ENCODE measurements around the gene GBA2. TPM values are rescaled to one million over a fixed set of nuclear protein-coding genes. Genes with fewer than 3 reads are reported as not detected.
A peak's percentile ranks its signal among the peaks of the same experiment; 100 is the strongest.

The GBA2 gene
- total RNA-seq, 2 donors from 2014 or later: 48.5 to 55.4 TPM

DNA sequence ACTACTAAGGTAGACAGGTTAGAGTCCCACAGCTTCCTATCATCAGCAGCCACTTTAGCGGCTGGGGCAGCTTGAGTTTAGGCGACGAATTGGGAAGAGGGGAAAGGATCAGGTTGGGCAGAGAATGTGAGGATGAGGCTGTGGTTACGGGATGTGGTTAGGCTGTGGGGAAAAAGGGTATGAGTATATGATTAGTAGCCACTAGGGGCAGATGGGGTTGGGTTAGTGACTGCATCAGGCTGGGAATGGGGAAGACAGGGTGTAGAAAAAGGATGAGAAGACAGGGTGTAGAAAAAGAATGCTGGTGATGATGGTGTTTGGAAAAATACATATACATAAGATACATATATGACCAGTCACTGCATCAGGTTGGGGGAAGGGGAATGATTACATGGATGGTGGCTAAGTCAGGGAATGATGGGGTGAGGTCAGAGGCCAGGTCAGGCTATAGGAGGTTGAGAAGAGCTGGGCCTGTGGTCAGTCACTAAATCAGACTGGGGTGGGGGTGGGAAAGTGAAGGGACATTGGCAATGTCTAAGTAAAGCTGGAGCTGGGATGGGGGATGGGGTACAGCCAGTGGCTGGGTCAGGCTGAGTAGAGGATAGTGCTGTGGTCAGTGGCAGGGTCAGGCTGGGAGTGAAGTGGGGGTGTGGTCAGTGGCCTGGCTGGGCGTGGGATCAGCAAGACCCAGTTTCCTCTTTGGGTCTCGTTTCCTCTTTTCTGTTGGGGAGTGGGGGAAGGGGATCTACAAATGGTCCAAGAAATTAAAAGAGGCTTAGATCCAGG, 19.1 kb downstream of the GBA2 start:
- 30% methylated on average over 6 of the region's 6 CpGs for WGBS
- Histone ChIP-seq H3K4me3 (peak overlapping the region in 1 of 2 donors; percentile 91), H3K9me3 (no peaks in the 10 kb centered on the region), H3K27me3 (replicated peaks; ENCODE audit: insufficient read depth) (no peaks in the 10 kb centered on the region), H3K4me1 (replicated peaks) (peaks cover 27% of the 10 kb centered on the region), H3K36me3 (peaks cover under 1% of the 10 kb centered on the region in 2 donors), H3K27ac (peak overlapping the region; percentile 88 to 96)
- intact Hi-C loops (cut with DNase I): loop anchor here (5.0 to 10.0 kb wide), 2 partner anchors 73 to 615 kb away; partner anchors contain the start of genes ATOSB, CCDC107 and RMRP
- DNase-seq (ENCODE audit: low spot score): no peak
- TF ChIP-seq POLR2AphosphoS5 (IDR thresholded peaks at IDR 0.05) (no peak), CTCF (IDR thresholded peaks at IDR 0.05) (peak; percentile 17 to 44 (median 40)), POLR2A (IDR thresholded peaks at IDR 0.05) (no peak)

GRCh38 chr9:35729101-35729500, 19.9 kb downstream of the GBA2 start:
- TF ChIP-seq POLR2A (IDR thresholded peaks at IDR 0.05) (no peak), CTCF (IDR thresholded peaks at IDR 0.05) (no peak), POLR2AphosphoS5 (IDR thresholded peaks at IDR 0.05) (no peak)
- Histone ChIP-seq H3K36me3 (peaks cover 8 to 9% of the 10 kb centered on the region in 2 donors), H3K27ac (peak overlapping the region; percentile 88 to 96), H3K4me3 (peak overlapping the region in 1 of 2 donors; percentile 10), H3K9me3 (no peaks in the 10 kb centered on the region), H3K27me3 (replicated peaks; ENCODE audit: insufficient read depth) (no peaks in the 10 kb centered on the region), H3K4me1 (replicated peaks) (peaks cover 27% of the 10 kb centered on the region)
- no peak for DNase-seq (ENCODE audit: low spot score)
- intact Hi-C loops (cut with DNase I): no loop called here
- WGBS: 60% methylated on average over 3 of the region's 3 CpGs

GRCh38 chr9:35728041-35728971, 20.7 kb downstream of the GBA2 start:
- WGBS: 18% methylated on average over 10 of the region's 10 CpGs
- Histone ChIP-seq H3K4me1 (replicated peaks) (peaks cover 23% of the 10 kb centered on the region), H3K27ac (peak overlapping the region; percentile 88 to 96), H3K9me3 (no peaks in the 10 kb centered on the region), H3K4me3 (peak overlapping the region in 1 of 2 donors; percentile 10), H3K36me3 (peaks cover 8 to 16% of the 10 kb centered on the region in 2 donors), H3K27me3 (replicated peaks; ENCODE audit: insufficient read depth) (no peaks in the 10 kb centered on the region)
- intact Hi-C loops (cut with DNase I): no loop called here
- TF ChIP-seq CTCF (IDR thresholded peaks at IDR 0.05) (no peak), POLR2AphosphoS5 (IDR thresholded peaks at IDR 0.05) (peak; percentile 61)
- DNase-seq (ENCODE audit: low spot score): peak; percentile 41

- intact Hi-C loops (cut with DNase I): loop anchor here (2.0 kb wide), 1 partner anchor 33 kb away; no protein-coding TSS in a partner anchor
- DNase-seq (ENCODE audit: low spot score): no peak
- Histone ChIP-seq H3K36me3 (peaks cover 8 to 17% of the 10 kb centered on the region in 2 donors), H3K27ac (peak overlapping the region; percentile 88 to 96), H3K4me1 (replicated peaks) (peaks cover 22% of the 10 kb centered on the region), H3K4me3 (peak overlapping the region in 1 of 2 donors; percentile 5), H3K9me3 (no peaks in the 10 kb centered on the region), H3K27me3 (replicated peaks; ENCODE audit: insufficient read depth) (no peaks in the 10 kb centered on the region)
- 66% methylated on average over 5 of the region's 5 CpGs for WGBS
- TF ChIP-seq POLR2AphosphoS5 (IDR thresholded peaks at IDR 0.05): no peak
- no peak for TF ChIP-seq POLR2A (IDR thresholded peaks at IDR 0.05)
- TF ChIP-seq CTCF (IDR thresholded peaks at IDR 0.05): no peak
These were observed 21.4 kb downstream of the GBA2 start for GRCh38 chr9:35727676-35728040.

Measured in prostate gland (tissue), 2 donors.